ENCODE data around the gene INPPL1.
A peak's percentile ranks its signal among the peaks of the same experiment; 100 is the strongest.

Gene INPPL1

GRCh38 chr11:72232260-72233055, 7.9 kb downstream of the INPPL1 start:
- DNase-seq: no peak

DNA sequence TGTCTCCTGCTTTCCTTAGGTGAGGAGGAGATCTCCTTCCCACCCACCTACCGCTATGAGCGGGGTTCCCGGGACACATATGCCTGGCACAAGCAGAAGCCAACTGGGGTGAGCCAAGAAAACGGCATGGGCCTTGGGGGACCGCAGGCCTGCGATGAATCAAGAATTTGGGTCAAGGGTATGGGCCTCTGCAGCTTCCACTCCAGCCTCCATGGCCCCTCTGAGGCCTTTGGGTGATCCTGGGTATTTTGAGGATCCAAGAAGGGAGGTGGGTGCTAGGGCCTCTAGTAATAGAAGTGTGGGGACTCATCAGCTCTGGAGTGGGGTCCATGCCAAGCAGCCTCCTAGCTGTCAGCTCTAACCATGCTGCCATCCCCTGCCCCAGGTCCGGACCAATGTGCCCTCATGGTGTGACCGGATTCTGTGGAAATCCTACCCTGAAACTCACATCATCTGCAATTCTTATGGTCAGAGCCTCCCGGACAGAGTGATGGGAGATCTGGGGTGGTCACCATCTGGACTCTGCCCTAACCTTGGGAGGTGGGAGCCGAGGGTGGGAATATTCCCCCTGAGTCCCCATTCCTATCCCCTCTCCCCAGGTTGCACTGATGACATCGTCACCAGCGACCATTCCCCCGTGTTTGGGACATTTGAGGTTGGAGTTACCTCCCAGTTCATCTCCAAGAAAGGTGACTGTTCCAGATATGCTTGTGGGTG, 8.6 kb downstream of the INPPL1 start:
- no peak for DNase-seq

- DNase-seq: no peak
Observed at GRCh38 chr11:72233773-72234513, 9.4 kb downstream of the INPPL1 start.

DNA sequence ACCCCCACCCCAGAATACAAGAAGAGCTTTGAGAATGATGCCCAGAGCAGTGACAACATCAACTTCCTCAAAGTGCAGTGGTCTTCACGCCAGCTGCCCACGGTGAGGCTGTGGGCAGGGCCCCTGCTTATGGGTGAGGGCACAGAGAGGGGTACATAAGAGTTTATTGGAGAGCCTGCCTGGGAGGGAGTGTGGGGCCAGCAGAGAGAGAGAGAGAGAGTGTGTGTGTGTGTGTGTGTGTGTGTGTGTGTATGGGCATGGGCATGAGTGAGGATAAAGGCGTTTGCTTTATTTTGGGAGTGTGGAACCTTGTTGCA, 9.9 kb downstream of the INPPL1 start:
- no peak for DNase-seq

DNA sequence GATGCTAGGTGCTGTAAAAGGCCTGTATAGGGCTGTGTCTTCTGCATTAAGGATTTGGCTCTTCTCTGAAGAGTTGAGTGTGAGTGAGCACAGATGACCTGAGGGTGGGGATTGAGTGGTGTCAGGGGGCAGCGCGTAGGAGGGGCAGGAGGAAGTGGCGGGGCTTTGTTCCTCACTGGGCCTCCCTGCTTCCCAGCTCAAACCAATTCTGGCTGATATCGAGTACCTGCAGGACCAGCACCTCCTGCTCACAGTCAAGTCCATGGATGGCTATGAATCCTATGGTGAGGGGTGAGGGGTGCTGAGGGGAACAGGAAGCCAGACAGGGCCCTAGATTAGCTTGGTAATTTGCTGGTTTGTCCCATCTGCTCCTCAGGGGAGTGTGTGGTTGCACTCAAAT, 10.4 kb downstream of the INPPL1 start:
- DNase-seq: no peak

DNA sequence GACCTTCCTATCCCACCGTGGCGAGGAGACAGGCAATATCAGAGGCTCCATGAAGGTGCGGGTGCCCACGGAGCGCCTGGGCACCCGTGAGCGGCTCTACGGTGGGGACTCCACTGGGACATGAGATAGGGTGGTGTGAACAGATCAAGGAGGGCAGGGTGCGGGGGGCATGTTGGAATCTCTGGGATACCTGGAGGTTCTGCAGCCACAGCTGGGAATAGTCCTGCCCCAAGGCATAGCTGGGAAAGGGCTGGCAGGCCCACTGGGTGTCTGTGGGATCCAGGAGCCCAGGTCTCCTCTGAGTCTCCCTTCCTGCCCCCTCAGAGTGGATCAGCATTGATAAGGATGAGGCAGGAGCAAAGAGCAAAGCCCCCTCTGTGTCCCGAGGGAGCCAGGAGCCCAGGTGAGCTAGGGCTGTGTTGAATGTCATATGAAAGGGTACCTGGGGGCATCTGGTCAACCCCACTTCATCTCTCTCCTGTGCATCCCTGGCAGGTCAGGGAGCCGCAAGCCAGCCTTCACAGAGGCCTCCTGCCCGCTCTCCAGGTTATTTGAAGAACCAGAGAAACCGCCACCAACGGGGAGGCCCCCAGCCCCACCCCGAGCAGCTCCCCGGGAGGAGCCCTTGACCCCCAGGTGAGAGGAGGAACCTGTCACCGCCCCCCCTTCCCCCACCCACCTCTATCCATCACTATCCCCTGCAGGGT, 10.9 kb downstream of the INPPL1 start:
- DNase-seq: no peak

DNA sequence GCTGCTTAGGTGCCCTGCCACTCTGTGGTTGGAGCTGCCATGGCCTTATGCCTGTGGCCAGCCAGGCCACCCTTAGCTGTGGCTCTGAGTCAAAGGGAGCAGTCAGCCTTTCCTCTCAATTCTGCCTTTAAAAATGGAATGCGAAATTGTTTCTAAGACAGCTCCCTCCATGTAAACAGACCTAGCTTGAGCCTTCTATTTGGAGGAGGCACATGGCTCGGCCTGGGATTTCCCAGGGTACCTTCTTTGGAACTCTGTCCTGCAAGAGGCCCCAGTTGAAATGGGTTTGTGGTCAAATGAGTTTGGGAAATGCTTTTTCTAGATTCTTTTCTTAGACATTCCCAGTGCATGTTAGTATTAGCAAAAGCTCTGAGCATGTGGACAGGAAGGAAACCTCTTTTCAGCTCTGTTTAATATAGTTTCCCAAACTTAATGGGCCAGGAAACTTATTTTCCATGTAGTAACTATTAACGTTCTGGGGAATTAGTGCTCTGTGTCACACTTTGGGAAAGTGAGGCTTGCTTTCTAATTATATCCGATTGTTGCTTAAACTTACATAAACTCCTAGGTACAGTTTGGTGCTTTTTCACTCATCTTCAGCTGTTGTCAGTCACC, 11.6 kb downstream of the INPPL1 start:
- no peak for DNase-seq

- no peak for DNase-seq
Observed at GRCh38 chr11:72236774-72237111, 12.2 kb downstream of the INPPL1 start.

- DNase-seq: no peak
Observed at GRCh38 chr11:72237112-72237931, 12.8 kb downstream of the INPPL1 start.

- DNase-seq: peak; percentile 90
Observed at GRCh38 chr11:72238040-72238450, 13.5 kb downstream of the INPPL1 start.

DNA sequence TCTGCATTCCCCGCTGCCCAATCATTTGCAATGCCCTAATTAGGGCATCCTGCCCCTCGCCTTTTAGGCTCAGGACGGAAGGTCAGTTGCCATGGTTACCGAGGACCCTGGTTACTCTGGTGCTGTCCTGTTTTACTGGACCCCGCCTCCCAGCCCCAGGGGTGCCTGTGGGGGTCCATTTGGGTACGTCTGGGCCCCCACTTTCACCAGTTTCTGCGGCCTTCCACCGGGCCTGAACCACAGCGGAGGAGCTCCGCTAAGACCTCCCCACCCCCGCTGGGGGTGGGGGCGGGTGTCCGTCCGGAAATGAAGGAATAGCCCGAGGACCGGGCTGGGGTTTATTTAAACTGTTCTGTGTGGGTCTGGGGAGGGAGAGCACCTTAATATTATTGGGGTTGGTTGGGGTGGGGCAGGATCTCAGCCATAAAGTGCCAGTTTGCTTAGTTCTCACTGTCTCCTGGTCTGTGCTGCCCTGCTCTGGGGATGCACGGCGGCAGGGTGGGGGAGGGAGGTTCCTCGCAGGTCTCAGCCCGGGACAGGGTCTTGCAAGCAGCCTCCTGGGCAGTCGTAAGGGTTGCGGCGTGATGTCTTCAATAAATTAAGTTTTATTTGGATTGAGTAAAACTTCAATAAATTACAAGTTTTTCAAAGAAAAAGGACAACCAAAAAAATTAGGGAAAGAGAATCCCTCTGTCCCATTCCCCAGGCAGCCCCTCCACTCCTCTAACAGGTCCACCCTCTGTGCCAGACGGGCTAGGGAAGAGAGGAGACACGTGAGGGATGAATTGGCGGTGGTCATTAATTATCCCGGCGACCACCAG, 14.1 kb downstream of the INPPL1 start:
- no peak for DNase-seq

GRCh38 chr11:72239313-72239848, 14.8 kb downstream of the INPPL1 start:
- DNase-seq: no peak

- no peak for DNase-seq
Observed at GRCh38 chr11:72239849-72240460, 15.4 kb downstream of the INPPL1 start.

DNA sequence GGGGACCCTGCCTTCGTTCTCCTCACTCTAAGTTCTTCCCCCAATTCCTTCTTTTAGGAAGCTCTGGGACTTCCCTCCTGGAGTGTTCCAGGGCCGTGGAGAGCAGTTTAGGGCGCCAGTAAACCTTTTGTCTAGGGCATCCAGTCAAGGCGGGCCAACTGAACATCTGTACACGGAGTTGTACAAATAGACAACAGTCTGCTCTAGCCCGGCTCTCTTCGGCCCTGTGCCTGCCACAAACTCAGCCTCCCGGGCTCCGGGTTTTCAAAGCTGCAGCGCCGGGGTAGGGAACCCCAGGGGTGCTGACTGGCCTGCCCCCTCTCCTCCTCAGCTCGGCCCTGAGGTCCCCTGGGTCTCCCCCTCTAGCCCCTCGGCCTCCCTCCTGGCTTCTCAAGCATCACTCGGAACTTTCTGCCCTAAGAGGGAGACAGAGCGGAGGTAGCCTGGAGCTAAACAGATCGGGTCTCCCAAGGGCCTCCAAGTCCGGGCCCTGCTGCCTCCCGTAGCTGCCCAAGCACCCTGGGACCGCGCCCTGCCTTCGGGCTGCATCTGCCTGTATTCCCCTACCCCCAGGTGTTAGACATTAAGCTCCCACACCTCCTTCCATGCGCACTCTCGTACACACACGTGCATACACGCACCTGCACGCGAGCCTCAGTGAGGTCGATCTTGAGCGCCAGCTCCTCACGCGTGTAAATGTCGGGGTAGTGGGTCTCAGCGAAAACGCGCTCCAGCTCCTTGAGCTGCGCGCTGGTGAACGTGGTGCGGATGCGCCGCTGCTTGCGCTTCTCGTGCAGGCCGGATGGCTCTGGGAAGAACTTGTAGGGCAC, 16.1 kb downstream of the INPPL1 start:
- DNase-seq: no peak

- DNase-seq: no peak
Observed at GRCh38 chr11:72241291-72241781, 16.8 kb downstream of the INPPL1 start.

DNA sequence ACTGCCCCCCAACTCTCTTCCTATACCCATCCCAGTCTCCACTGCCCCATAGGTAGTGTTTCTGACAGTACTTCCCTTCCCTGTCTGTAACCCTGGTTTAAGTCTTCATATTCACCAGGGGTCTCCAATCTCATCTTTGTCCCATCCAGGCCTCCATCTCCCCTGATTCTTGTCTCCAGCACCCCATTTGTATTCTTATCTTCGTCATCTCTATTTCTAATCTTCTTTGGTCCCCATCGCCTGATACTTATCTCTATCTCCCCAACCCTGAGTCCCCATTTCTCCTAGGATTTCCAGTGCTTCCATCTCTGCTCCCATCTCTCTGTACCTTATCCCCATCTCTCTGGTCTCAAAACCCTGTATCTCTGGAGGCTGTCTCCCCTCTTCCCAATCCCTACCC, 17.6 kb downstream of the INPPL1 start:
- DNase-seq: no peak

DNA sequence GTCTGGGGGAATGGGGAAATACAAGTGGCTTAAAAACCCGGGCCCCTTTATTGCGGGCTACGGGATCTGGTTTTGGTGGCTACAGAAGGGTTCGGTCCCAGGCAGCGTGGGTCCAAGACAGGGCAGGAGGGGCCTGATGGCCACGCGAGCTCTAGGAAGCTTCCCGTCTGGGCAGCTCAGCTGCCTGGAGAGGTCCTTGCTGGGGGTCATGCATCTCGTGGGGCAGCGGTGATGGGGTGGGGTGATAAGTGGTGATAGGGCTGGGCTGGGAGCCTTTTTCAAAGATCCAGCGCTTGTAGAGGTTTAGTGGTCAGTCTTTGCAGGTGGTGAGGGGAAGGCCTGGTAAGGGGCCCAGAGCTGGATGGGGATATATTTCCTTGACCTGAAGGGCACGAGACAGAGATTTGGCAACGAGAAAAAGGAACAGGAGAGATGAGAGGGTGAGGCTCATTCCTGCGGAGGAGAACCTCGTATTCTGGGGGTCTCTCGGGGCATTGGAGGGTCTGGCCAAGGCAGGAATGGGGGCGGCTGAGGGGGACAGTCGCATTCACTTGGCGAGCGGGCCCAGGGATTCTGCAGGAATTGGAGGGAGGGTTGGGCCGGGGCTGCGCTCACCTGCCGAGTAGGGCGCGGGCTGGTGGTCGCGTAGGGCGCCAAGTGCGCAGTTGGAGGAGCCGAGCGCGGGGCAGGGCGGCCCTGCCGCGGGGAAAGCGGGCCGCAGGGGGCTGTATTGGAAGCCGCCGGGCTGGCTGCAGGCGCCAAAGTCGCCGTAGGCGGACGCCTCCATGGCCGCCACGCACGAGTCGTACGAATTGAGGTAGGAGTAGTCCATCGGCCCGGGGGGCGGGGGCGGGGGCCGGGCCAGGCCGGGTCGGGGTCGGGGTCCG, 18.8 kb downstream of the INPPL1 start:
- DNase-seq: no peak

DNA sequence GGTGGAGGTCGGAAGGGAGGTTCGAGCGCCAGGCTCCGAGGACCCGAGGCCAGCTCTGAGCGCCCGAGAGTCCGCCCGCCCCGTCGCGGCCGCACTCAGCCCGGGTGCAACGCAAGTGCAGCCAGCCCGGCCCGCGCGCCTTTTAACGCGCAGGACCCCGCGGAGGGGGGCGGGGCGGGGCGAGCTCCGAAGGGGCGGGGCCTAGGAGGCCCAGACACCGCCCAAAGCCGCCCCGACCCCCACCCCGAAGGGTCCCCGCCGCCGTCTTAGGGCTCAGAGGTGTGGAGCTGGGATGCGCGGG, 19.4 kb downstream of the INPPL1 start, which contains the start of gene PHOX2A:
Gene PHOX2A (minus strand): TSS at position 117 of the 301 bp plus-strand sequence. CDS start 172 bp downstream, outside the sequence.
- no peak for DNase-seq
